OCI-LY3 (cell line): ENCODE data around the gene KICS2.

Source experiments
- CTCF ChIP-seq: fragments of 200-600, 300-600 bp; sonication (generic); IDR thresholded peaks from 2 replicates; pipeline ENCODE4 v1.5.1; 2014; ENCODE audit warnings: antibody characterized with exemption, low read length, low read depth
- EZH2phosphoT487 ChIP-seq: fragments of 200-600 bp; shearing (Covaris generic); IDR thresholded peaks from 2 replicates; pipeline ENCODE4 v1.6.1; 2018; ENCODE audit warnings: antibody characterized with exemption, mixed run types, low read depth

- TF ChIP-seq CTCF = no peak
- no peak for TF ChIP-seq EZH2phosphoT487
Observed at GRCh38 chr12:64240781-64241180, 18.7 kb upstream of the KICS2 start.
